Fibroblast of villous mesenchyme (primary cell): ENCODE data around the gene MOCS3. TPM values are rescaled to one million over a fixed set of nuclear protein-coding genes. Genes with fewer than 3 reads are reported as not detected.

Experiments used
- DNase-seq: peaks from one replicate; pipeline ENCODE4 v3.0.0-alpha.2; 2010; ENCODE audit warnings: low read depth
- H3K4me3 ChIP-seq: 2 replicates; pipeline ENCODE4 v1.5.1; 2011; ENCODE audit warnings: low read depth, mild to moderate bottlenecking, low read length
- CTCF ChIP-seq: IDR thresholded peaks from 2 replicates; pipeline ENCODE4 v1.5.1; 2012; ENCODE audit warnings: low read depth, mild to moderate bottlenecking, low read length; ENCODE audit not compliant: insufficient read depth
- total RNA-seq: library from RNA; depleted of rRNA; stranded (reverse); fragments of >200 nt; gene quantifications from 2 replicates; pipeline ENCODE4 v1.2.3, GENCODE V29; 2012

The MOCS3 gene
- total RNA-seq, 1 donor: 10.4 TPM

DNA sequence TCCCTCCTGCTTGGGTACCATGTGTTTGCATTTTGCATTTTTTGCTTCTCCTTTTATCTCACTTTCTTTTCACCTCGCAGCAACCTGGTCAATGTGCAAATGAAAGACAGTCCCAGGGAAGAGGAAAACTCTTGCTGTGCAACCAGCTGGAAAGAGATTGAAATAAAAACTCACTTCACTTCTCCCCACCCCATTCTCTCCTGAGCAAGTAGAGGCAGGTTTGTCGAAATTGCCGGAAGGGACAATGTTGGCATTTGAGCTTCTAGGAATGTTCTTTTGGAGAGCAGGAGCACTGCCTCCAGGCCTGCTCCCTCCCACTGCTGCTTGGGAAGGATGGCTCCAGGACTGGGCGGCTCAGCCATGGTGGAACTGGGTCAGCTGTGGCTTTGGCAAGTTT is 33.7 kb downstream of the MOCS3 start:
- no peak for DNase-seq
- TF ChIP-seq CTCF: no peak
- no peak overlapping the region for H3K4me3 ChIP-seq

DNA sequence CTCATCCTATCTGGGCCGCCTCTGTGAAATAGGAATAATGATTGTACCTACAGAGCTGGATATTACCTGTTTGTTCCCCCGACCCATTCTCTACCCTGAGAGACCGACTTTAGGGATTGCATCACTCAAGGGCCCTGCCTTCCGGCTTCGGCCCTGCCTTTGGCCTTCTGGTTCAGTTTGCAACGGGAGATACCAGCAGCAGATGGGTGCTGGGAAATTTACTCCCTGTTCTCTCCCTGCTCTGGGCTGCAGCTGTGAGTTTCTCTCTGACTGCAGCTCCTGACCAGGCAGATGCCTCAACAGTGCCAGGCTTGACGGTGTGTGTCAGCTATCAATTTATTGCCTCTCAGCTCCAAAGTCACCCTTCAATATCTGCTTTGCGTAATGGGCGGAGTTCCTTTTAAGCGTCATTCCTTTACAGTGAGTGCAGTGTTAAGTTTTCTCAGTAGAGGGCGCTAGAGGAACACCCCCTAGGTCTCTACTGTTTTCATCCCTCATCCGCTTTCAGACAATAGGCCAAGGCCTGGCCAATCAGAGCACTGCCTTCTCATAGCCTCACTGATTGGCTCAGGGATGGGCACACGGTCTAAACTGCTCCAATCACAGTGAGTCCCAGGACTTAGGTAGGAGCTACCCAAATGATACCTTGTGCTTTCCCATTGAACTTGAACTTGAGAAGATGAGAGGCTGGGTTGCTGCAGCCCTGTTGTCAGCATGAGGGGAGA is 34.3 kb downstream of the MOCS3 start:
- DNase-seq: peak; percentile 68
- peak; percentile 77 for TF ChIP-seq CTCF

GRCh38 chr20:50993876-50994275 is 35.3 kb downstream of the MOCS3 start:
- TF ChIP-seq CTCF: no peak
- no peak overlapping the region for H3K4me3 ChIP-seq
- DNase-seq: no peak

More for the DNA sequence above, 34.3 kb downstream of the MOCS3 start:
- no peak overlapping the region for H3K4me3 ChIP-seq

- peak; percentile 51 for DNase-seq
- H3K4me3 ChIP-seq: no peak overlapping the region
- no peak for TF ChIP-seq CTCF
Observed at GRCh38 chr20:50995506-50995905, 36.9 kb downstream of the MOCS3 start.

- no peak for TF ChIP-seq CTCF
- peak; percentile 31 for DNase-seq
- H3K4me3 ChIP-seq: no peak overlapping the region
Observed at GRCh38 chr20:50996901-50997865, 38.6 kb downstream of the MOCS3 start.

- H3K4me3 ChIP-seq: no peak overlapping the region
- no peak for TF ChIP-seq CTCF
- DNase-seq: no peak
Observed at GRCh38 chr20:50999355-50999754, 40.7 kb downstream of the MOCS3 start.
